Breast epithelium (tissue), 3 donors: ENCODE results near the gene CCDC88C.

Experiments
- POLR2A ChIP-seq: fragments of 450-650 bp; IDR thresholded peaks from one replicate; pipeline ENCODE4 v1.6.1; 2016; ENCODE audit warnings: antibody characterized with exemption, mild to moderate bottlenecking, moderate library complexity
- POLR2AphosphoS5 ChIP-seq, 3 donors: sonication (generic); formaldehyde crosslinking; IDR thresholded peaks; one replicate each; pipeline ENCODE4 v1.6.1; 2017; ENCODE audit warnings: antibody characterized with exemption in 3 of 3
- TF ChIP-seq, protein P1 (sequence below), 3 donors: fragments of 450-650 bp; IDR thresholded peaks; one replicate each; pipeline ENCODE4 v1.5.1; 2016 to 2017; ENCODE audit warnings: antibody characterized with exemption in 3 of 3, mild to moderate bottlenecking in 3 of 3, moderate library complexity in 3 of 3

DNA sequence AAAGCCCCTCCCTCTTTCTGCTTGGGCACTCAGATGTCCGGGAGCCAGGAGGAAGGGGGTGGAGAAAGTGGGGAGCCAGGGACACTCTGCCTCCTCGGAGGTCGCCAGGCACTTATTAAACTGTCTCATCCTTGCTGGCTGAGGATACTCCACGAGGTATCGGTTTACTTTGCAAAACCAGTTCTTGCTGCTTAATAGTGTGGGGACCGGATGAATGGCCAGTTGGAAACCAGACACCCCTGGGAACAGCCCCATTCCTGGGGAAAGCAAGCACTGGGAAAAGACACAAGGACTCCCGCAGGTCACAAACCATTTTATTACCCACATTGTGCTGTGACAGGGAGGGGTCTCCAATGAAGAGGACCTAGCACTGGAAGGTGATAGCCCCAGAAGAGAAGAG, 34.2 kb downstream of the CCDC88C start:
- TF ChIP-seq, protein P1, sequence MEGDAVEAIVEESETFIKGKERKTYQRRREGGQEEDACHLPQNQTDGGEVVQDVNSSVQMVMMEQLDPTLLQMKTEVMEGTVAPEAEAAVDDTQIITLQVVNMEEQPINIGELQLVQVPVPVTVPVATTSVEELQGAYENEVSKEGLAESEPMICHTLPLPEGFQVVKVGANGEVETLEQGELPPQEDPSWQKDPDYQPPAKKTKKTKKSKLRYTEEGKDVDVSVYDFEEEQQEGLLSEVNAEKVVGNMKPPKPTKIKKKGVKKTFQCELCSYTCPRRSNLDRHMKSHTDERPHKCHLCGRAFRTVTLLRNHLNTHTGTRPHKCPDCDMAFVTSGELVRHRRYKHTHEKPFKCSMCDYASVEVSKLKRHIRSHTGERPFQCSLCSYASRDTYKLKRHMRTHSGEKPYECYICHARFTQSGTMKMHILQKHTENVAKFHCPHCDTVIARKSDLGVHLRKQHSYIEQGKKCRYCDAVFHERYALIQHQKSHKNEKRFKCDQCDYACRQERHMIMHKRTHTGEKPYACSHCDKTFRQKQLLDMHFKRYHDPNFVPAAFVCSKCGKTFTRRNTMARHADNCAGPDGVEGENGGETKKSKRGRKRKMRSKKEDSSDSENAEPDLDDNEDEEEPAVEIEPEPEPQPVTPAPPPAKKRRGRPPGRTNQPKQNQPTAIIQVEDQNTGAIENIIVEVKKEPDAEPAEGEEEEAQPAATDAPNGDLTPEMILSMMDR (IDR thresholded peaks at IDR 0.05): no peak
- TF ChIP-seq POLR2A: no peak
- no peak for TF ChIP-seq POLR2AphosphoS5 (IDR thresholded peaks at IDR 0.05)
